Activated CD8-positive, alpha-beta memory T cell treated with anti-CD3 and anti-CD28 coated beads for 4 hours (primary cell): ENCODE results near the gene ATXN7L1.

ENCODE experiments used
- DNase-seq, 2 donors: peaks; one replicate each; pipeline ENCODE4 v3.0.0-alpha.2; 2020; ENCODE audit warnings: low read depth in 2 of 2

ATXN7L1 gene, protein sequence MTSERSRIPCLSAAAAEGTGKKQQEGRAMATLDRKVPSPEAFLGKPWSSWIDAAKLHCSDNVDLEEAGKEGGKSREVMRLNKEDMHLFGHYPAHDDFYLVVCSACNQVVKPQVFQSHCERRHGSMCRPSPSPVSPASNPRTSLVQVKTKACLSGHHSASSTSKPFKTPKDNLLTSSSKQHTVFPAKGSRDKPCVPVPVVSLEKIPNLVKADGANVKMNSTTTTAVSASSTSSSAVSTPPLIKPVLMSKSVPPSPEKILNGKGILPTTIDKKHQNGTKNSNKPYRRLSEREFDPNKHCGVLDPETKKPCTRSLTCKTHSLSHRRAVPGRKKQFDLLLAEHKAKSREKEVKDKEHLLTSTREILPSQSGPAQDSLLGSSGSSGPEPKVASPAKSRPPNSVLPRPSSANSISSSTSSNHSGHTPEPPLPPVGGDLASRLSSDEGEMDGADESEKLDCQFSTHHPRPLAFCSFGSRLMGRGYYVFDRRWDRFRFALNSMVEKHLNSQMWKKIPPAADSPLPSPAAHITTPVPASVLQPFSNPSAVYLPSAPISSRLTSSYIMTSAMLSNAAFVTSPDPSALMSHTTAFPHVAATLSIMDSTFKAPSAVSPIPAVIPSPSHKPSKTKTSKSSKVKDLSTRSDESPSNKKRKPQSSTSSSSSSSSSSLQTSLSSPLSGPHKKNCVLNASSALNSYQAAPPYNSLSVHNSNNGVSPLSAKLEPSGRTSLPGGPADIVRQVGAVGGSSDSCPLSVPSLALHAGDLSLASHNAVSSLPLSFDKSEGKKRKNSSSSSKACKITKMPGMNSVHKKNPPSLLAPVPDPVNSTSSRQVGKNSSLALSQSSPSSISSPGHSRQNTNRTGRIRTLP

GRCh38 chr7:105876091-105876963 lies at the start of gene ATXN7L1:
ATXN7L1 (minus strand) TSS chr7:105876599; CDS start chr7:105876558, 41 bp downstream.
- peak; percentile 78 to 82 for DNase-seq

GRCh38 chr7:105926131-105926530 lies 49.7 kb upstream of the ATXN7L1 start:
- DNase-seq, result no peak

- DNase-seq, result no peak
Measured at GRCh38 chr7:105924945-105925344, 48.5 kb upstream of the ATXN7L1 start.

DNA sequence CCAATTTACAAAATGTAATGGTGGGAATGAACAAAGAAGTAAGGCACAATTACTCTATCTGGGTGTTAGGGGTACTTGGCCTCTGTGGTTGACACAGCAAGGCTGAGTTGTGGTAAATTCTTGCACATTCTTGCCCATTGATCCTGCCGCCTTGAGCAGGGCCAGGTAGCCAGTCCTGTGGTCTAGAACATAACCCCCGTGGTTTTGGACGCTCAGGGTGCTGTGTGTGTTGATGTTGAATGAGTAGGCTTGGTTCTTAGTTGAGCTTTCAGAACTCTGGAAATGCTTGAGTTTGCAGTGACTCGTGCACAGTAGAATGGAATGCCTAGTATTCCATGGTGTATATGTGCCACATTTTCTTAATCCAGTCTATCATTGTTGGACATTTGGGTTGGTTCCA lies 44.4 kb upstream of the ATXN7L1 start:
- DNase-seq, result no peak

DNA sequence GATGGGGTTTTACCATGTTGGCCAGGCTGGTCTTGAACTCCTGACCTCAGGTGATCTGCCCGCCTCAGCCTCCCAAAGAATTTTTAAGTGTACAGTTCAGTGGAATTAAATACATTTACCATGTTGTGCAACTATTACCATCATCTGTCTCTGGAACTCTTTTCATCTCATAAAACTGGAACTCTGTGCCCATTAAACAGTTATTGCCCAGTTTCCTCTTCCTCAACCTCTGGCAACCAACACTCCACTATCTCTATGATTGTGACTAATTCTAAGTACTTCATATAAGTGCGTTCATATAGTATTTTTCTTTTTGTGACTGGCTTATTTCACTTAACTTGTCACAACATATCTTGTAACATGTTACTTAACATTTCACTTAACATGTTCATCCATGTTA lies 41.3 kb upstream of the ATXN7L1 start:
- no peak for DNase-seq

DNA sequence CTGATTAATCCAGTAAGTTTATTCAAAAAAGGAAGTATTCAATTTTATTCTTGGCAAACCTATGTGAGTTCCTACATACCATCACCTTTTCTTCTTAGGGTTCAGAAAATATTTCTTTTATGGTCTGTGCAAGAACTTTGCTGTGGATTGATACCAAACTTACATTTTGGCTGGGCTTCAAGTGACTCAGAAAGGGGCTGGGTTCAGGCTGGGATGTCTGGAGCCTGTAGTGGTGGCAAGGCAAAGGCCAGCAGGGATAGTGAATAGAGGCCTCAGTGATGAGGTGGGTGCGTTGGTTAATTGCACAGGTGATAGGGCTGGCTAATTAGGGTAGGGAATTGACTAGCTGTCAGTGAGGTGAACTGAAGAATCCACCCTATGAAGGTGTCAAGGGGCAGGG lies 40.2 kb upstream of the ATXN7L1 start:
- no peak for DNase-seq

- no peak for DNase-seq
Measured at GRCh38 chr7:105913947-105914346, 37.5 kb upstream of the ATXN7L1 start.

- no peak for DNase-seq
Measured at GRCh38 chr7:105911961-105912575, 35.7 kb upstream of the ATXN7L1 start.

DNA sequence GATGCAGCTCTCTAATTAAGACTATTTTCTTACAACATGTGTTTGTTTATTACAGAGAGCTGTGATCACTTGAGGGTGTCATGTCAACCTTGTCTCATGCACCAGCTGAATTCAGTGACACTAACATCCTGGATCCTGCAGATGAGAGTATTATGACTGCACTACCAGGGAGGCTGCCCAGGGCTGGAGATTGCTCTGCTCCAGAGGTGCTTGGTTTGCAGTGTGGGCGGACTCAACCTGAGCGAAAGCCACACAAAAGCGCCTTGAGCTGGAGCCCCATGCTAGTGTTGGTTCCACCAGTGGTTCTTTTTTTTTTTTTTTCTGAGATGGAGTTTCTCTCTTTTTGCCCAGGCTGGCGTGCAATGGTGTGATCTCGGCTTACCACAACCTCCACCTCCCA lies 33.8 kb upstream of the ATXN7L1 start:
- no peak for DNase-seq

DNA sequence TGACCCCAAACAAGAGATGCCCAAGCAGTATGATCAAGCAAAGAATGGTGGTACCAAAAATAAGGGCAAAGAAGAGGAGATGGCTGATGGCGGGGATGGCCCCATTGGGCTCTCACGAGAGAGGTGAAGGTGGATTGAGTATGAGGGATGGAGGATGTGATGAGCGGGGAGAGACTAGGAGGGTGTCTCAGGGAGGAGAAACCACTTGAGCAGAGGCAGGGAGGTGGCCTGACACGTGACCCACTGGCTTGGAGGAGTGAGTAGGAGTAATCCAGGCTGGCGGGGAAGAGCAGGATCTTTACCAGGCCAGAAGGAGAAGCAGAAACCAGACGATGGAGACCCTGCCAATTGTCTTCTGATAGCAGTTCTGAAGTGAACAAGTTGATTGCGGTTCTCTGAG lies 33.3 kb upstream of the ATXN7L1 start:
- DNase-seq, result no peak

DNA sequence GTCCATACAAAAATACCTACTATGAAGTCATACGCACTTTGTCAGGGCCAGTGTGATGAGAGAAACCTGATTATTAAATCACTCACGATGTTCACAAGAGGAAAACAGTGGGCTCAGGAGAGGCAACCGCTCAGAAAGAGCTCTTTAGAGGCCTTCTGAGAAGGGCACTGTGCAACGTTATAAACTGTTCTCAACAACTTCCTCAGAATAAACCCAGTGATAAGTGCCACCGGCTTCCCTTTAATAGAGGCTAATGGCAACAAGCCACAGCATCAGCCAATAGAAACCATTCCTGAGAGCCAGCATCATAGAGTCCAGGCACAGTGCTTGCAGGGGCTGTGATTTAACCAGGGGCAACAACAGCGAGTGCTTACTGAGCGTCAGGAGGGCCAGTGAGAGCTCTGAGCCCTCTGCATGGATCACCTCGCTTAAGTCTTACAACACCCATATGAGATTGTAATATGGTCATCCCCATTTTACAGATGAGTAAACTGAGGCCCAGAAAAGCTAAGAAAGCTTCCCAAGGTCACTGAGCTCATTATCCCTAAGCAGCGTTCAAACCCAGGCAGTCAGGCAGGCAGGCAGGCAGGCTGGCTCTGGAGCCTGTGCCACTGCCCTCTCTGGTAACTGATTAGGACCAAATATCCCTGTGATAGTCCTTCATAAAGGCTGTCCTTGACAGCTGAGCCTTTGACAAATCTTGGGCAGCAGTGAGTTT lies 30.9 kb upstream of the ATXN7L1 start:
- no peak for DNase-seq

DNA sequence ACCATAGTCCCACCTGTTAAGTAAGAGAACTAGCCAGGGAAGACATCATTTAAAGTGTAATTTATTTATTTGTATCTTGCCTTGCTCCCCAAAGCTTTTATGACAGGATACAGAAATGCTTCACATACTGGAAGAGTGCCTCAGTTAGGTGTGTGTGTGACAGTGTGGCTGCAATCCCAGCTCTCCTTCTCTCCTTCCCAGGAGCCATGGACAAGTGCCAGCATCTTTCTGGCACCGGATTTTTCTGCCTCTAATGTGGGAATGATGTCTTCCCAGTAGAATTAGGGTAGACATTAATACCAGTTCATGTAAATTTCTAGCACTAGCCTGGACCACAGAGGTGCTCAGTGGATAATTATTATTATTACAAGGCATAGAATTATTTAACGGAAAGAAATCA lies 30.3 kb upstream of the ATXN7L1 start:
- no peak for DNase-seq

DNA sequence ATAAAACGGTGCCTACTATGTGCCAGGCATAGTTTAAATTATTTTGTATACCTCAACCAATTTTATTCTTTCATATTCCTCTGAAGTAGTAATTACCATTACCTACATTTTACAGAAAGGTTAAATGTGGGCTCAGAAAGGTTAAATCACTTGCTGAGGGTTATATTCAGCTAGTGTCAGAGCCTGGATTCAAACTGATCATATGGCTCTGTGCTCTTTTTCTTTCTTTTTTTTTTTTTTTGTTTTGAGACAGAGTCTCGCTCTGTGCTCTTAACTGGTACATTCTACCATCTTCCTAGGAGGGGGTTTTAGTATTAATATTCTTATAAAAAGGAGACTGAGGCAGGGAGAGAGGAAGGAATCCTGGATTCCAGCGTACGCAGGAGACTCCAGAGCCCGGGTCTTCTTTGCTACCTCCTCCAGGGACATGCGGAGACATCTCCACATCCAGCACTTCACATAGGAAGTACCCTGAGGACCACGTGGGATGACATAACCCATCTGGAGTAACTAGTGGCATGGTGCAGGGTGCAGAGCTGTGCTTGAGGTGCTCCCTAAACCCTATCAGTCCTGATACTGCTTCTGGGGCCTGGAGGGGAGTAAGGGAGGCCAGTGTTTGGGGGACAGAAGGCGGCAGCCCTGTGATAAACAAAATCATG lies 29.6 kb upstream of the ATXN7L1 start:
- DNase-seq, result no peak

GRCh38 chr7:105905209-105905909 lies 29.0 kb upstream of the ATXN7L1 start:
- DNase-seq, result no peak

DNA sequence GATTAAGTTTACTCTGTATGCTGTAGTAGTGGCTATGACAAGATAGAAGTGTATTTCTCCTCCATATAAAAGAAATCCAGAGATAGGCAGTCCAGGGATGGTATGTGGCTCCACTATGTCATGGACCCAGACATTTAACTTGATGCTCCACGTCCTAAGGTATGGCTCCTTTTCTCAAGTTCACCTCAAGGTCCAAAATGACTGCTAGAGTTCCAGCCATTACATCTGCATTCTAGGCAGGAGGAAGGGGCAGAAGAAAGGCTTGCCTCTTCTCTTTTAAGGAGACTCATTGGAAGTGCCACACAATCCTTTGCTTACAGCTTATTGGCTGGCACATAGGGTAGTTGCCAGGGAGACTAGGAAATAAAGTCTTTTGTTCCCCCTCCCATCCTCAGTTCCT lies 27.7 kb upstream of the ATXN7L1 start:
- DNase-seq, result no peak

GRCh38 chr7:105902325-105902911 lies 26.0 kb upstream of the ATXN7L1 start:
- no peak for DNase-seq

DNA sequence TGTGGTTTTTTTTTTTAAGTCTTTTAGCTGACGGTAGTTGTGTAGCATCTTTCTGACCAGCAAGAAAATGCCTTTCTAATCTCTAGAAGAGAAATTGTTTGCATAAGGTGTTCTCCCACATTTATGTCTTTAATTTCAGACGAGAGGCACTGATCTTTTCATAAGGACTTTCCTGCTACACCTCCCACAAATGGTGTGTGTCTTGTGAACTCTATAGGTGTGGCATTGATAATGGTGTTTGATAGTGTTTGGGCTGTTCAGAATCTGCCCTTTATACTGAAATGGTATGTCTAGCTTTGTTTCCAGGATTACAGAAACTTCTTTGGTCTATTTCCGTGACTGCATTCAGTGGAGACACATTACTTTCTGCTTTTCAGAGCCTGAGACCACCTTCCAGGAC lies 21.6 kb upstream of the ATXN7L1 start:
- DNase-seq, result no peak

- DNase-seq, result no peak
Measured at GRCh38 chr7:105896407-105896911, 20.1 kb upstream of the ATXN7L1 start.

DNA sequence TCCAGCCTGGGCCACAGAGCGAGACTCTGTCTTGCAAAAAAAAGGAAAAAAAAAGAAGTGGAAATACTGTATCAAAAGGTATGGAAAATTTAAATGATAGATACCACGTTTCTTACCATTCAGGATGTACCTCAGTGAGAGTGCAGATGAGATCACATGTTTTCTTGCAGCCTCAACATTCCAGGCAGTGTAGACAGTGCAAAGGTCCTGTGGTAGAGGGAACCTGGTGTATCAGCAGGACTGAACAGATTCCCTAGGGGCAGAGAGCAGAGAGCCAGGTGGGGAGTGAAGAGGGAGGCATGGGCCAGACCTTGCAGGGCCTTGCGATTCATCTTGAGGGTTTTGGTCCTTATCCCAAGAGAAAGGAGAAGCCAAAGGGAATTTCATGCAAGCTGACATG lies 17.7 kb upstream of the ATXN7L1 start:
- DNase-seq, result no peak
